ENCODE data around the gene FUNDC2.

The FUNDC2 gene

DNA sequence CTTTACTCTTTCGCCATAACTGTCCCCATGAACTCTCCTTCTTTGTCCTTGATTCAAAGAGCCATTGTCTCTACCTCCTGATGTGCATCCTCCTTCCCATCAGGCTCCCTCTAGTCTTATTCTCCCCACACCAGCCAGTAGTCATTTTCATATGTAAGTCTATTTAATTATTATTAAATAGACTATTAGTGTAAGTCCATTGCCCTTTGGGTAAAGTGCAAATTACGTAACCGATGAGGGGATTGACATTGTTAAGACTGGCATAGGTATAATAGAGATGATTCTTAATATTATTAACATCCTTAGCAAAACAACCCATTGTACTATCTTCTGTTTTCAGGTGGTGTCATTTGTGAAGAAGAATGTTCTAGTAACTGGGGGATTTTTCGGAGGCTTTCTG lies 27.6 kb downstream of the FUNDC2 start:
- Histone ChIP-seq H3K79me2 (ENCODE audit: low read length) (no peaks in the 10 kb centered on the region), H2AFZ (ENCODE audit: low read length) (no peak overlapping the region), H3F3A (ENCODE audit: insufficient read depth, low read length) (no peaks in the 10 kb centered on the region), H3K36me3 (replicated peaks; ENCODE audit: insufficient read depth, low read length) (no peaks in the 10 kb centered on the region), H3K4me3 (ENCODE audit: low read length) (no peak overlapping the region), H3K4me1 (ENCODE audit: low read length) (0 out of 2 replicates have a peak, but pooled peaks cover 4% of the 10 kb centered on the region), H3K9me3 (replicated peaks; ENCODE audit: insufficient read depth, low read length) (no peaks in the 10 kb centered on the region), H3K4me2 (ENCODE audit: low read depth, low read length) (no peak overlapping the region), H3K9ac (ENCODE audit: low read length) (no peak overlapping the region), H3K27ac (ENCODE audit: low read length) (no peak overlapping the region), H3K27me3 (replicated peaks; ENCODE audit: insufficient read depth, low read length) (no peaks in the 10 kb centered on the region), H3K9me2 (replicated peaks; ENCODE audit: insufficient read depth, low read length) (no peaks in the 10 kb centered on the region), H4K20me1 (ENCODE audit: insufficient read depth, low read length) (no peaks in the 10 kb centered on the region)
- TF ChIP-seq, protein P1, sequence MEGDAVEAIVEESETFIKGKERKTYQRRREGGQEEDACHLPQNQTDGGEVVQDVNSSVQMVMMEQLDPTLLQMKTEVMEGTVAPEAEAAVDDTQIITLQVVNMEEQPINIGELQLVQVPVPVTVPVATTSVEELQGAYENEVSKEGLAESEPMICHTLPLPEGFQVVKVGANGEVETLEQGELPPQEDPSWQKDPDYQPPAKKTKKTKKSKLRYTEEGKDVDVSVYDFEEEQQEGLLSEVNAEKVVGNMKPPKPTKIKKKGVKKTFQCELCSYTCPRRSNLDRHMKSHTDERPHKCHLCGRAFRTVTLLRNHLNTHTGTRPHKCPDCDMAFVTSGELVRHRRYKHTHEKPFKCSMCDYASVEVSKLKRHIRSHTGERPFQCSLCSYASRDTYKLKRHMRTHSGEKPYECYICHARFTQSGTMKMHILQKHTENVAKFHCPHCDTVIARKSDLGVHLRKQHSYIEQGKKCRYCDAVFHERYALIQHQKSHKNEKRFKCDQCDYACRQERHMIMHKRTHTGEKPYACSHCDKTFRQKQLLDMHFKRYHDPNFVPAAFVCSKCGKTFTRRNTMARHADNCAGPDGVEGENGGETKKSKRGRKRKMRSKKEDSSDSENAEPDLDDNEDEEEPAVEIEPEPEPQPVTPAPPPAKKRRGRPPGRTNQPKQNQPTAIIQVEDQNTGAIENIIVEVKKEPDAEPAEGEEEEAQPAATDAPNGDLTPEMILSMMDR (IDR thresholded peaks at IDR 0.05; ENCODE audit: low read length), result no peak
- TF ChIP-seq EZH2 (optimal IDR thresholded peaks at IDR 0.05; ENCODE audit: low read depth, low read length) (no peak), EZH2phosphoT487 (IDR thresholded peaks at IDR 0.05; ENCODE audit: low read length) (no peak)
- DNase-seq, result no peak

DNA sequence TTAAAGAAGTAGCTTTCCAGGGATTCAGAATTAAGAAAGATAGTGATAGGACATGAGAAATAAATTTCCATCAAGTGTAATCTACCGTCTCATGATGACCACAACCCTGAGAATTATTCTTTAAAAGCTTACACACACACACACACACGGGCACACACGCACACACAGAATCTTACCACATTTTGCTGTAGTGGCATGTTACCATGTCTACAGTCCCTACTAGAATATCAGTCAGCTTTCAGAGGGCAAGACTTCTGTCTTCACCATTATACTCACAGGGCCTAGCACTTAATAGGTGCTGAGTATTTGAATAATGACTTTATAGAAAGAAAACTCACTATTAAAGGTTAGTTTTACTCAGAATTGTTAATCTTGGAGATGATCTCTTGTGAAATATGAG lies 28.9 kb downstream of the FUNDC2 start:
- Histone ChIP-seq H3K27me3 (replicated peaks; ENCODE audit: insufficient read depth, low read length) (no peaks in the 10 kb centered on the region), H3F3A (ENCODE audit: insufficient read depth, low read length) (no peaks in the 10 kb centered on the region), H3K9ac (ENCODE audit: low read length) (no peak overlapping the region), H3K79me2 (ENCODE audit: low read length) (no peaks in the 10 kb centered on the region), H3K4me3 (ENCODE audit: low read length) (no peak overlapping the region), H3K9me3 (replicated peaks; ENCODE audit: insufficient read depth, low read length) (no peaks in the 10 kb centered on the region), H3K27ac (ENCODE audit: low read length) (no peak overlapping the region), H4K20me1 (ENCODE audit: insufficient read depth, low read length) (no peaks in the 10 kb centered on the region), H3K36me3 (replicated peaks; ENCODE audit: insufficient read depth, low read length) (no peaks in the 10 kb centered on the region), H2AFZ (ENCODE audit: low read length) (no peak overlapping the region), H3K4me1 (ENCODE audit: low read length) (0 out of 2 replicates have a peak, but pooled peaks cover 4% of the 10 kb centered on the region), H3K4me2 (ENCODE audit: low read depth, low read length) (no peak overlapping the region), H3K9me2 (replicated peaks; ENCODE audit: insufficient read depth, low read length) (no peaks in the 10 kb centered on the region)
- TF ChIP-seq, protein P1 (IDR thresholded peaks at IDR 0.05; ENCODE audit: low read length), result no peak
- no peak for TF ChIP-seq EZH2 (optimal IDR thresholded peaks at IDR 0.05; ENCODE audit: low read depth, low read length)
- TF ChIP-seq EZH2phosphoT487 (IDR thresholded peaks at IDR 0.05; ENCODE audit: low read length), result no peak
- no peak for DNase-seq

DNA sequence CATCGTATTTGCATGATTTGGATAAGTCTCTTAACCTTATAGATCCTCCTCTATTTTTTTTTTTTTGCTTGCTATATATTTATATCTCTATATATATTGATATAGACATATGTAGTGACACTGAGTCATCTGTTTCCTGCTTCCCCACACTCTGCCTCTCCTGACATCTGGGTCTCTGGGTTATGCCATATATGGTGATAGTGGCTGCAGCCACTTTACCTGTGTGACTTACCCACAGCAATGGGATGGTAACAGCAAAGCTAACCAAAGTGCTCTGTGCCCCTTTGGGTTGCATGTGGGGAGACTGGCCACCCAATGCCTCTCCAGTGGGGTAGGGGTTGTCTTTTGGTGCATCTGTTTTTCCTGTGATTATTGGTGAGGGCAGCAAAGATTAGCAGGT lies 29.8 kb downstream of the FUNDC2 start:
- H3K4me1 ChIP-seq (ENCODE audit: low read length), result 0 out of 2 replicates have a peak, but pooled peaks cover 4% of the 10 kb centered on the region
- H2AFZ ChIP-seq (ENCODE audit: low read length), result no peak overlapping the region
- H3K27me3 ChIP-seq (replicated peaks; ENCODE audit: insufficient read depth, low read length), result no peaks in the 10 kb centered on the region
- H3K9ac ChIP-seq (ENCODE audit: low read length), result no peak overlapping the region
- H3K36me3 ChIP-seq (replicated peaks; ENCODE audit: insufficient read depth, low read length), result no peaks in the 10 kb centered on the region
- no peak overlapping the region for H3K4me3 ChIP-seq (ENCODE audit: low read length)
- no peaks in the 10 kb centered on the region for H3K9me3 ChIP-seq (replicated peaks; ENCODE audit: insufficient read depth, low read length)
- H3K4me2 ChIP-seq (ENCODE audit: low read depth, low read length), result no peak overlapping the region
- no peak overlapping the region for H3K27ac ChIP-seq (ENCODE audit: low read length)
- TF ChIP-seq EZH2phosphoT487 (IDR thresholded peaks at IDR 0.05; ENCODE audit: low read length) (no peak), EZH2 (optimal IDR thresholded peaks at IDR 0.05; ENCODE audit: low read depth, low read length) (no peak)
- TF ChIP-seq, protein P1 (IDR thresholded peaks at IDR 0.05; ENCODE audit: low read length), result no peak
- DNase-seq, result no peak
- H4K20me1 ChIP-seq (ENCODE audit: insufficient read depth, low read length), result no peaks in the 10 kb centered on the region
- H3K79me2 ChIP-seq (ENCODE audit: low read length), result no peaks in the 10 kb centered on the region
- no peaks in the 10 kb centered on the region for H3F3A ChIP-seq (ENCODE audit: insufficient read depth, low read length)
- H3K9me2 ChIP-seq (replicated peaks; ENCODE audit: insufficient read depth, low read length), result no peaks in the 10 kb centered on the region
